HG02840 (cell line): ENCODE data around the gene TMEM38B.
A peak's percentile ranks its signal among the peaks of the same experiment; 100 is the strongest.

ENCODE experiments used
- ATAC-seq: cut with Tn5 transposase; IDR thresholded peaks from one replicate; pipeline ENCODE4 v1.9.1; 2021; ENCODE audit warnings: mild to moderate bottlenecking, moderate library complexity, moderate number of reproducible peaks; ENCODE audit not compliant: unreplicated experiment, low FRiP score

Gene TMEM38B, protein sequence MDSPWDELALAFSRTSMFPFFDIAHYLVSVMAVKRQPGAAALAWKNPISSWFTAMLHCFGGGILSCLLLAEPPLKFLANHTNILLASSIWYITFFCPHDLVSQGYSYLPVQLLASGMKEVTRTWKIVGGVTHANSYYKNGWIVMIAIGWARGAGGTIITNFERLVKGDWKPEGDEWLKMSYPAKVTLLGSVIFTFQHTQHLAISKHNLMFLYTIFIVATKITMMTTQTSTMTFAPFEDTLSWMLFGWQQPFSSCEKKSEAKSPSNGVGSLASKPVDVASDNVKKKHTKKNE

GRCh38 chr9:105694190-105694847 is at the start of gene TMEM38B:
Gene TMEM38B (plus strand): TSS chr9:105694541. CDS start chr9:105694661, 120 bp downstream.
- peak; percentile 75 for ATAC-seq

DNA sequence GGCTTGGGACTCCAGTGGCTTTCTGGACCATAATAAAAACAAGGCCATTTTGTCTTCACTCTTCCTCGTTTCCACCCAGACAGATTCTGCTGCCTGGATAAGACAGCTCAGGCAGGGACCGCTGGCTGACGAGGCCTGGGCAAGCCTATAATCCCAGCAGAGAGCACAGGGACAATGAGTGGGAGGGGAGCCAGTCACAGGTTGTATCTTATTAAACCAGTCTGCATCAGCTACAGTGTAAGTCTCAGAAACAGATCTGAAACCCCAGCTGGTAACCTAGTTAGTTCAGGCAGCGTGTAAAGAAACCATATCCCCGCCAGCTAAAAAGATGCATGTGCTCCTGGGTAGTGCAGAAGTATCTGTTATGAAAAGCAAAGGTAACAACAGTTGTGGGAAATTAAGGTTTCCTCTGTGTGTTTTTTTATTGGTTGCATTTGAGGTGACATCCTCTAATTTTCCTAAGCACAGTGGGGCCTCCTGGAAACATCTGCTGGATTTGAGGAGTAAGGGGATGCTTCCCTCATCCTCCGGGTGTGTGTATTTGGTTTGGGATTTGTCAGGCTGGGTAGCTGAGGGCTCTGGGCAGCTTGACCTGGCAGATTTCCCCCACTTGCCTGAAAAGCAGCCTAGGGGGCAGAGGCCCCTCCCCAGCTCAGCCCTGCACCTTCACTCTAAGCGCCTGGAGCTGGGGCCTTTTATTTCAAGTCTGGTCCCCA is 47.3 kb upstream of the TMEM38B start:
- ATAC-seq: no peak

DNA sequence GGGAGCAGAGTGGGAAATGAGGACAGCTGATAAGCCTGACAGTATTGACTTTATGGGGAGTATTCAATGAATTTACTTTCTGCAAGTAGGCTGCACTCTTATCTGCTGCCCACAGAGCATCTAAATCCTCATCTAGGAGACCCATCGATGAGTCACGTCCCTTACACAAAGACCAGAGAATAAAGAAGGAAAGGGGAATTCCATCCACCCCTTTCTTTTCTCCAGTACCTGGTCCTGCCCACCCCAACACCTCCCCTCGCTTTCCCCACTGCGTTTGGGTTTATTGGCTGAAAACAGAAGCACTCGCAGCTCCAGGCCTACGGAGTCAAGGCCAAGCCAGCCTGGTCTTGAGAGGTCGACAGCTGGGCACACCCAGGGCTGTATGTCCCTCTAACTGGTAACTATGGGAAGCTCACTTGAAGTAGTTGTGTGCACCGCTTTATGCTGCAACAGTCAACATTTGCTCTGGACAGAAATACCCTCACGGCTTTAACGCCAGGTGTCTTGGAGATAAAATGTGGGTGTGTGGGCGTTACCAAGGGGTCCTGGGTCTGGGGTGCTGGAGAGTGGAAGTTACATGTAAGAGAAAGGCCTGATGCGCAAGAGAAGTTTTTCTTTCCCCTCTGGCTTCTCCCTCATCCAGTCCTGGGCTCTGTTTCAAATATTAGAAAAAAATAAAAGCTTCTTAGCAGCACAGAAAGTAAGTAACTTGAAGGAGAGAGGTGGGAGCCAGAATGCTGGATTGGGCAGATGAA is 46.6 kb upstream of the TMEM38B start:
- no peak for ATAC-seq

DNA sequence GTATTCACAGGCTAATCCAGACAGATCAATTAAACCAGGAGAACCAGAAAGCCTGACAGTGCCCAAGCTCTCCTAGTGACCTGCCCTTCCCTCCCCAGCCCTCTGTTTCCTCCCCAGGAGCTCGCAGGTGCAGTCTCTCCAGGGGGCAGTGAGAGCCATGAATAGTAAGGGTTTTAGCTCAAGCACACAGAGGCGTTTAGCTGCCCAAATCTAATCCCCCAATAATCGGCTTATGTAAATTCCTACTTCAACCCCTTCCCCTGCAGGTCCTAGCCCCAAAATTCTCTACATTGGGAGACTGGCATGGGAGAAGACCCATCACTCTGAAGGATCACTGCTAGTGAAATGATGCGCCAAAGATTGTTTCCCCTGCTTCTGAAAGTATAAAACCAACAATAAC is 42.5 kb upstream of the TMEM38B start:
- no peak for ATAC-seq

DNA sequence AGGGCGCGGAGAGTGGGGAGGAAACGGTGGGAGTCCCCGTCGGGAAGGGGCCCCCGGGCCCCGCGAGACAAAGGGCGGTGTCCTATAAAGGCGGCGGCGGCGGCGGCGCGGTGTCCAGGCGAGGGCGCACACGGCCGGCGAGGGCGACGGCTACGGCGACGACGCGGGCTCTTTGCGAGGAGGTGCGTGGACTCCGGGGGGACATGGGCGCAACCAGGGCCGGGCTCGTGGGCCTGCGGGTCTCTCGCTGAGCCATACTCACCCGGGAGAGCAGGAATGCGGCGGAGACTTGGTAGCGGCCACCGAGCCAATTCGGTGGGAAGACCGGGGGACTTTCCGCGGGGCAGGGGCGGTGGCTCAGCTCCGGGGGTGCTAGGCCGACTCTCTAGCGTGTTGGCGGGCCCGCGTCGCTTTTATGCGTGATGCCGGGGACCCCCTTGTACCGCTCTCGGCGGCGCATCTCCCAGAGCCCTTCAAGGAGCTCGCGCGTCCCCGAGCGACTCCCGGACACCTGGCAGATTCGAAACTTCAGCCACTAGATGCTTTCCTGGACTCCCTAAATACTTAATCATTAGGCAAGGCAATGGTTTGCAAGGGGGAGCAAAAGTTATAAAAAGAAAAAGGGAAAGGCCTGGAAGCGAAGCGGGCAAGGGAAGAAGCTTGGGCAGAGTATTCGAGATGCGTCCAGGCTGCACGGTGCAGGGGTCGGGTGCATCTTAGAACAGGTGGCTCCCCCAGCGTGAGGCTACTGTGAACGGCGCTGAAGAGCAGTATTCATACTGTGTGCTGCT is 38.0 kb upstream of the TMEM38B start:
- ATAC-seq: no peak

- ATAC-seq: no peak
Observed at GRCh38 chr9:105658351-105658750, 36.0 kb upstream of the TMEM38B start.

- no peak for ATAC-seq
Observed at GRCh38 chr9:105661011-105661410, 33.3 kb upstream of the TMEM38B start.

DNA sequence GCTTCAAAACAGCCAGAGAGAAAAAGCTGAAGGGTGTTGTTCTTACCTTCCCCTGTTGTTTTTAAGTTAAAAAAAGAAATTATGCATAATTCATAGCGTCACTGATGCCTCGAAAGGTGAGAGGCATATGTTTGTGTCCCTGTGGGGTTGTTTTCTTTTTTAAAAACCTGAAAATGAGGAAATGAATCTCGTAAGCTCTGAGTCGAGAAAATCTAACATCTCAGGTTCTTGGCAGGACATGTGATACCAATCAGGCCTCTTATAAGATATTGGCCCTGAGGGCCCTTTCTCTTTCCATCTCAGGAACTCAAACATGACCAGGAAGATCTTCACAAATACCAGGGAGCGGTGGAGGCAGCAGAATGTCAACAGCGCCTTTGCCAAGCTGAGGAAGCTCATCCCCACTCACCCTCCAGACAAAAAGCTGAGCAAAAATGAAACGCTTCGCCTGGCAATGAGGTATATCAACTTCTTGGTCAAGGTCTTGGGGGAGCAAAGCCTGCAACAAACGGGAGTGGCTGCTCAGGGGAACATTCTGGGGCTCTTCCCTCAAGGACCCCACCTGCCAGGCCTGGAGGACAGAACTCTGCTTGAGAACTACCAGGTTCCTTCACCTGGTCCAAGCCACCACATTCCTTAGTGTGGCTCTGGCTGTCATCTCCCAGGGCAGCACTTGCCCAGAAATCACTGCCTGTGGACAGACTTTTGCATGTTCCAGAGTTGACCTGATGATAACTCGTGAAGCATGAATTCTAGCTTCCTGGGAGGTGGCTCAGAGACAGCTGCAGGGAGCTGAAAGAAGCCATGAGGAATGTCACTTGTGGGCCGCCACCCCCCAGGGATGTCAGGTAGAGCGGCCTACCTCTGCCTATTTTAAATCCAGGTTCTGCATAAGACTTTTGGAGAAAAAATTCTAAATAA is 31.9 kb upstream of the TMEM38B start, which contains the start of gene TAL2:
TSS of gene TAL2 (plus strand) at position 274 of the 921 bp plus-strand sequence. CDS start at position 314, 40 bp downstream.
- peak; percentile 86 for ATAC-seq

- no peak for ATAC-seq
Observed at GRCh38 chr9:105663914-105664313, 30.4 kb upstream of the TMEM38B start.

DNA sequence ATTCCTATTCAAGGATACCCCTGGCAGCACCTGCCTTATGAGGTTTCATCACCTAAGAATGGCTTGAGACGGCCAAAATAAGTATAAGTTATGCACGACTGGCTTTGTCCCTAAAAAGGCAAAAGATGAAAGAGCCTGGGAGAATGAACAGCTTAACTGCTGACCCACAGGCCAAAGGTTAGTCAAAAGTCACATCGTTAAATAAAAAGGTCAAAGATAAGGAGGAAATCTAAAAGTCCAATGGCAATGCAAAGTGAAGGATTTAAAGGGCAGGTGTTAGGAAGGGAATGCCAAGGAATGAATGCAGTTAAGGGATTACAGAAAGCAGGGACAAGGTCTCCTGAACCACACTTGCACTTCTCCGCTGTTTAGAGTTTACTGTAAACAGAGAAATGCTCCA is 26.5 kb upstream of the TMEM38B start:
- no peak for ATAC-seq

DNA sequence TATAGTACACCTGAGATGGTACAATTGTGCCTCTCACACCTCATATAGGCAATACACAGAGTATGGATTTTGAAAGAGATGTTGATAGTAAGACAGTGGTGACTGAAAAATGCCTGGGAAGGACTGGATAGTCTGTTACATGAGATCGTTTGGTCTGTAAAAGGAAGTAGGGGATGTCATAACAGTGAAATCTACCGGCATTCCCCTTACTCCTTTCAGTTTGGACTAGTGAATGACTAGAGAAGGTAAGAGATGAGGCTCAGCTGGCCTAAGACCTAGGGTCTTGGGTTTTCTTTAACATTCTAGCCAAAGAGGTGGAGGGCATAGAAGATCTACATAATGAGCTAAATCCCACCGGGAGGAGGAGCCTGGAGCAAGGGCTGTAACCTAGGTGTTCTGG is 24.0 kb upstream of the TMEM38B start:
- ATAC-seq: no peak

DNA sequence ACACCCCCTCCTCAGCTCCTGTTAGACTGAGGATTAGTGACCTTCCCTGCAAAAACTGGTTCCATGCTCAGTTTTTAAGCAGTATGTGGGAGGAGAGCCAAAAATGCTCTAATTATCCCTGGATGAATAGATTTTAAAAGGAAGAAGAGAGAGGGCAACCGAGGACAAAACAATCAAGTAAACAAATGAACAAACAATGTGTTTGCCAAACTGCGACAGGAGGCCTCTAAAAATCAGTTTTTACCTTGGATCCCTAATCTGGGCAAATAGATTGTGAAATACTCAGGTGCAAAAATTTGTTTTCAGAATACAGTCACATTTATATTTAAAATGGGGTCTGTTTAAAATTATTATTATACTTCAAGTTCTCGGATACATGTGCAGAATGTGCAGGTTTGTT is 23.6 kb upstream of the TMEM38B start:
- no peak for ATAC-seq

DNA sequence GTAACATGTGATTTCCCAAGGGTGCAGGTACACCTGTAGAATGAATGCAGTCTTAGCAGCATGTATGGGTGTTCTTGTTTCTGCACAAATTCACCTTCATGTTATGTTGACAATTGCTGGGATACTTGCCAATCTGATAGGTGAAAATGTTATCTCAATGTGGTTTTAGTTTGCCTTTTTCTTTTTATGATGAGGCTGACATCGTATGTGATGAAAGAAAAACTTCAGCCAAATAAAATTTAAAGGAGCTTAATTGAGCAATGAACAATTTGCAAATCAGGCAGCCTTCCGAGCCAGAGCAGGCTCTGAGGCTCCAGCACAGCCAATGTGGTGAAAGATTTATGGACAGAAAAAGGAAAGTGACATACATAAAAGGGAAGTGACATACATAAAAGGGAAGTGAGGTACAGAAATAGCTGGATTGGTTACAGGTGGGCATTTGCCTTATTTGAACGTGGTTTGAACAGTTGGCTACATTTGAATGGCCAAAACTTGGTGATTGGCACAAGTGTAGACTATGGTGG is 21.6 kb upstream of the TMEM38B start:
- ATAC-seq: no peak

DNA sequence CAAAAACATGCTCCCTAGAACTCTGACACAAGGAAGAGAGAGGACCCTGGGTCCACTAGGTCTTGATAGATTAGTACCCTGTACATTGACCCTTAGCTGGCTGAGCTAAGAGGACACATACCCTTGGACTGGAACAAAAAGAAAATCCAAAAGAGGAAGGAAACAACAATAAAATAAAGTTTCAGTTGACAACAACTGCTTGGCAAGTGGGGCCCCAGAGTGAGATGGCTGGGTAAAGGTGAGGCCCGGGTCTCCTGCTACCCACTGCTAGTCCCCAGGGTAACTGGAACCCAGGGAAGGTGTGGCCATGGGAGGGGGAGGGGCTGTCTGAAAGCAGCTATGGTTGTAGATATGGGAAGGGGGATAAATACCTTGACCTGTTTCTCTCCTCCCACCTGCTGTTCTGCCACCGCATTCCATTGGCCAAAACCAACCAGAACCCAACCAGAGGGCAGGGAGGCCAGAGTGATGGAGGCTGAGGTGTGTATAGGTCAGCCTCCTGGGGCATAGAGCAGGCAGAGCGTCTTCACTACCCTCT is 20.4 kb upstream of the TMEM38B start:
- no peak for ATAC-seq

DNA sequence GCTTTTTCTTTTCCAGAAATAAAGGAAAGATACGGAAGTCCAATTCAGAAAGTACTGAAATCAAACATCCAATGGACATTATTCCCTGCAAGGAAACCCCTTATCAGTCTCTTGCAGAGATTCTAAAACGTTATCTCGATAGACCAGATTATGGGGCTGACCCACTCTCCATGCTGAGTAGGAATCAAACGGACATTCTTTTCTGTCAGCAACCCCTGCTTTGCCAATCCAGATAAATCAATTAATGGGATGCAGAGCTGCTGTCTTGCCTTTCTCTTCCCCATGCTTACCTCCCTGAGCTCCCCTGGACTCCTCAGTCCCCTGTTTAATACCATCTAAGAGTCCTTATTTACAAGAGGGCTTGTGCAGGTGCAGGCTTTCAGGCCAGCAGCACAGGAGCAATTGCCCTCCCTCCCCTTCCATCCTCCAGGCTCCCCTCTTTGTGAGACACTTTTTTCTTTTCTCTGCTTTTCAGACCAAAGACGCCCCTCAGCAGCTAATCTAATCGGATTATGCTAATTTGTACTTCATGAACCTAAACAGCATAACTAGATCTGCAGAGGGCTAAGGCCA is 17.9 kb upstream of the TMEM38B start:
- no peak for ATAC-seq

DNA sequence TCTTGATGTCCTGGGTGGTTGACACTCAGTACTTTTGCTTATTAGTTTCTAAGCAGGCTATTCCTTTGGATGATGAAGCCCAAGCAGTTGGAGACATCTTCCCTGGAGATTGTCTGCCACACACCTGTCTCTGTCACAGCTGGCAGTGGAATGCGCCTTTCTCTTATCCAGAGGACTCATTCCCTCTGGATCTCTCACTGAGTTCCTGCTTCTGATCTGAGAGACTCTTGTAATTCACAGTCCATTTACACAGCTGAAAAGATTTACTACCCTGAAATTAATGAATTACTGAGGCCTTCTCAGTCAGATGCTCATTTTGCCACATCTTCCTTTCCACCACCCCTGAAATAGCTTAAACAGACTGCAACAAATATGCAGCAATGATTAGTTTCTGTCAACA is 16.2 kb upstream of the TMEM38B start:
- no peak for ATAC-seq

DNA sequence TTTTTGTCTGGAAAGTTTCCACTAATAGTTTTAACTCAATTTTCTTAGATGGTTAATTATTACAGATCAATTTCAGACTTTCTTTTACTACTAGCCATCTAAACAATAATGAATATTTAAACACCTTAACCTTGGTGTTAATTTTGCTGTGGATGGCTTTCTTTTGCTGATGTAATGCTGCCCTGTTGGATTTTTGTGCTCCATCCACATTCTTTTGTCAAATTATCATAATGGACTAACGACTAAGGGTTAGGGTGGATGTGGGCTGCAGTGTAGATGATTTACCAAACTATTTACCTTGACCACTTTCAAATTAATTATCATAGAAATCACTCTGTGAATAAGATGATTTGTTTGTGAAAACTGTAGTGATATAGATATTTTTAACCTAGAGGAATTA is 15.6 kb upstream of the TMEM38B start:
- ATAC-seq: no peak
